DND-41 (cell line): Measurements from ENCODE around the gene IP6K3.

Experiments
- EZH2 ChIP-seq: IDR thresholded peaks from 3 replicates; pipeline ENCODE4 v1.6.1; 2012; ENCODE audit warnings: borderline replicate concordance, low read depth, mild to moderate bottlenecking, moderate library complexity, low read length, inconsistent platforms; ENCODE audit not compliant: severe bottlenecking
- TF ChIP-seq, protein P1 (sequence below): IDR thresholded peaks from 2 replicates; pipeline ENCODE4 v1.5.1; 2012; ENCODE audit warnings: borderline replicate concordance, low read length, moderate library complexity, mild to moderate bottlenecking; ENCODE audit not compliant: poor library complexity, severe bottlenecking; ENCODE audit errors: extremely low read depth

DNA sequence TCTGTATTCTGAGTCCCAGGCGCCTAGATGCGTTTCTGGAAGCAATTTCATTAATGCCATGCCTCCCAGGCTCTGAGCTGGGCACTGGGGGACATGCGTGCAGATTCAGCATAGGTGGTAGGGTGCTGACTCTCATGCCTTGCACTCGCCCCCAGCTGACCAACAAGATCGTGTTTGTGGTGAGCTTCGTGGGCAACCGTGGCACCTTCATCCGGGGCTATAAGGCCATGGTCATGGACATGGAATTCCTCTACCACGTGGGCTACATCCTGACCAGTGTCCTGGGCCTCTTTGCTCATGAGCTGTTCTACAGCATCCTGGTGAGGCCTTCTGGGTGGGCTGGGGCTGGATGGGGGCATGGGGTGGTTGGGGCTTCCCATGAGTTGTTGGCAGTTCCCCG, 56.8 kb downstream of the IP6K3 start:
- TF ChIP-seq, protein P1, sequence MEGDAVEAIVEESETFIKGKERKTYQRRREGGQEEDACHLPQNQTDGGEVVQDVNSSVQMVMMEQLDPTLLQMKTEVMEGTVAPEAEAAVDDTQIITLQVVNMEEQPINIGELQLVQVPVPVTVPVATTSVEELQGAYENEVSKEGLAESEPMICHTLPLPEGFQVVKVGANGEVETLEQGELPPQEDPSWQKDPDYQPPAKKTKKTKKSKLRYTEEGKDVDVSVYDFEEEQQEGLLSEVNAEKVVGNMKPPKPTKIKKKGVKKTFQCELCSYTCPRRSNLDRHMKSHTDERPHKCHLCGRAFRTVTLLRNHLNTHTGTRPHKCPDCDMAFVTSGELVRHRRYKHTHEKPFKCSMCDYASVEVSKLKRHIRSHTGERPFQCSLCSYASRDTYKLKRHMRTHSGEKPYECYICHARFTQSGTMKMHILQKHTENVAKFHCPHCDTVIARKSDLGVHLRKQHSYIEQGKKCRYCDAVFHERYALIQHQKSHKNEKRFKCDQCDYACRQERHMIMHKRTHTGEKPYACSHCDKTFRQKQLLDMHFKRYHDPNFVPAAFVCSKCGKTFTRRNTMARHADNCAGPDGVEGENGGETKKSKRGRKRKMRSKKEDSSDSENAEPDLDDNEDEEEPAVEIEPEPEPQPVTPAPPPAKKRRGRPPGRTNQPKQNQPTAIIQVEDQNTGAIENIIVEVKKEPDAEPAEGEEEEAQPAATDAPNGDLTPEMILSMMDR: no peak
- TF ChIP-seq EZH2: no peak
